IPS-18c (cell line): ENCODE measurements around the gene SPATA17.

Experiments
- H3K4me3 ChIP-seq: 2 replicates; pipeline ENCODE4 v1.7.0; 2013; ENCODE audit warnings: low read depth, mild to moderate bottlenecking, low read length, moderate library complexity; ENCODE audit not compliant: insufficient read depth
- H3K9me3 ChIP-seq: one replicate; pipeline ENCODE4 v1.6.1; 2013; ENCODE audit warnings: mild to moderate bottlenecking, low read length, moderate library complexity; ENCODE audit not compliant: control insufficient read depth, insufficient read depth

The SPATA17 gene

GRCh38 chr1:217770918-217771317 is 139.8 kb downstream of the SPATA17 start:
- no peak overlapping the region for H3K4me3 ChIP-seq
- no peaks in the 10 kb centered on the region for H3K9me3 ChIP-seq

- H3K4me3 ChIP-seq = no peak overlapping the region
- no peaks in the 10 kb centered on the region for H3K9me3 ChIP-seq
Observed at GRCh38 chr1:217776693-217777092, 145.5 kb downstream of the SPATA17 start.

- Histone ChIP-seq H3K9me3 (no peaks in the 10 kb centered on the region), H3K4me3 (no peak overlapping the region)
Observed at GRCh38 chr1:217781056-217781455, 149.9 kb downstream of the SPATA17 start.

- H3K9me3 ChIP-seq = no peaks in the 10 kb centered on the region
- H3K4me3 ChIP-seq = no peak overlapping the region
Observed at GRCh38 chr1:217791091-217791490, 159.9 kb downstream of the SPATA17 start.

GRCh38 chr1:217805792-217806191 is 174.6 kb downstream of the SPATA17 start:
- no peaks in the 10 kb centered on the region for H3K9me3 ChIP-seq
- H3K4me3 ChIP-seq = no peak overlapping the region

- Histone ChIP-seq H3K4me3 (no peak overlapping the region), H3K9me3 (no peaks in the 10 kb centered on the region)
Observed at GRCh38 chr1:217812175-217812574, 181.0 kb downstream of the SPATA17 start.

GRCh38 chr1:217813031-217813430 is 181.9 kb downstream of the SPATA17 start:
- H3K4me3 ChIP-seq = no peak overlapping the region

GRCh38 chr1:217837691-217838090 is 206.5 kb downstream of the SPATA17 start:
- no peaks in the 10 kb centered on the region for H3K9me3 ChIP-seq
- H3K4me3 ChIP-seq = no peak overlapping the region

More at GRCh38 chr1:217813031-217813430, 181.9 kb downstream of the SPATA17 start:
- H3K9me3 ChIP-seq = no peaks in the 10 kb centered on the region

GRCh38 chr1:217839161-217839560 is 208.0 kb downstream of the SPATA17 start:
- Histone ChIP-seq H3K4me3 (no peak overlapping the region), H3K9me3 (no peaks in the 10 kb centered on the region)

- H3K9me3 ChIP-seq = no peaks in the 10 kb centered on the region
- no peak overlapping the region for H3K4me3 ChIP-seq
Observed at GRCh38 chr1:217846733-217847132, 215.6 kb downstream of the SPATA17 start.

GRCh38 chr1:217847643-217848042 is 216.5 kb downstream of the SPATA17 start:
- Histone ChIP-seq H3K9me3 (no peaks in the 10 kb centered on the region), H3K4me3 (no peak overlapping the region)

- Histone ChIP-seq H3K9me3 (no peaks in the 10 kb centered on the region), H3K4me3 (no peak overlapping the region)
Observed at GRCh38 chr1:217856342-217857034, 225.3 kb downstream of the SPATA17 start.

- Histone ChIP-seq H3K9me3 (no peaks in the 10 kb centered on the region), H3K4me3 (no peak overlapping the region)
Observed at GRCh38 chr1:217857061-217857460, 225.9 kb downstream of the SPATA17 start.

- H3K4me3 ChIP-seq = no peak overlapping the region
- H3K9me3 ChIP-seq = no peaks in the 10 kb centered on the region
Observed at GRCh38 chr1:217861658-217862057, 230.5 kb downstream of the SPATA17 start.

- no peak overlapping the region for H3K4me3 ChIP-seq
- no peaks in the 10 kb centered on the region for H3K9me3 ChIP-seq
Observed at GRCh38 chr1:217867446-217867995, 236.4 kb downstream of the SPATA17 start.

GRCh38 chr1:217871955-217872354 is 240.8 kb downstream of the SPATA17 start:
- Histone ChIP-seq H3K9me3 (no peaks in the 10 kb centered on the region), H3K4me3 (no peak overlapping the region)

GRCh38 chr1:217875229-217875628 is 244.1 kb downstream of the SPATA17 start:
- Histone ChIP-seq H3K4me3 (no peak overlapping the region), H3K9me3 (no peaks in the 10 kb centered on the region)

- H3K9me3 ChIP-seq = no peaks in the 10 kb centered on the region
- H3K4me3 ChIP-seq = no peak overlapping the region
Observed at GRCh38 chr1:217876401-217876800, 245.3 kb downstream of the SPATA17 start.

GRCh38 chr1:217876896-217877295 is 245.8 kb downstream of the SPATA17 start:
- no peak overlapping the region for H3K4me3 ChIP-seq
- H3K9me3 ChIP-seq = no peaks in the 10 kb centered on the region
